HepG2 (cell line): ENCODE data around the gene TAOK3. TPM values are rescaled to one million over a fixed set of nuclear protein-coding genes. Genes with fewer than 3 reads are reported as not detected.

Experiments
- ARNT2 ChIP-seq: sonication (generic); formaldehyde crosslinking; IDR thresholded peaks from 2 replicates; pipeline ENCODE4 v1.8.0; 2022; ENCODE audit warnings: mild to moderate bottlenecking, low read depth, missing genetic modification reagents, moderate library complexity
- DRAP1 ChIP-seq: IDR thresholded peaks from 2 replicates; pipeline ENCODE4 v1.6.1; 2016; ENCODE audit warnings: missing genetic modification reagents, missing compliant biosample characterization
- EHMT2 ChIP-seq: fragments of 200-600 bp; sonication (generic); IDR thresholded peaks from 2 replicates; pipeline ENCODE4 v1.7.0; 2017; ENCODE audit warnings: antibody characterized with exemption, low read depth, low read length, borderline replicate concordance
- HDAC2 ChIP-seq: sonication (generic); formaldehyde crosslinking; IDR thresholded peaks from 2 replicates; pipeline ENCODE4 v1.4.0; 2020; ENCODE audit warnings: missing genetic modification reagents
- HMG20B ChIP-seq: conservative IDR thresholded peaks from 2 replicates; pipeline ENCODE4 v1.6.1; 2016; ENCODE audit warnings: missing genetic modification reagents, missing compliant biosample characterization
- HNRNPLL ChIP-seq: fragments of 200-400 bp; formaldehyde crosslinking; IDR thresholded peaks from 2 replicates; pipeline ENCODE4 v1.6.1; 2017; ENCODE audit warnings: mild to moderate bottlenecking, low read depth, low read length; ENCODE audit not compliant: poor library complexity, severe bottlenecking
- MEIS2 ChIP-seq: sonication (generic); formaldehyde crosslinking; IDR thresholded peaks from 2 replicates; pipeline ENCODE4 v1.9.0; 2021; ENCODE audit warnings: mild to moderate bottlenecking, missing genetic modification reagents
- NR2F1 ChIP-seq, 2 experiments: fragments of 450-650 bp in 1 of 2; formaldehyde crosslinking in 1 of 2; IDR thresholded peaks; 2 replicates each; pipeline versions ENCODE4 v1.5.0 to v1.6.1; 2016 to 2020; ENCODE audit warnings: mild to moderate bottlenecking in 1 of 2, missing compliant biosample characterization in 1 of 2, missing genetic modification reagents in 1 of 2, moderate library complexity in 1 of 2
- RARA ChIP-seq: IDR thresholded peaks from 2 replicates; pipeline ENCODE4 v1.6.1; 2016; ENCODE audit warnings: missing genetic modification reagents, missing compliant biosample characterization
- ZNF556 ChIP-seq: sonication (generic); formaldehyde crosslinking; IDR thresholded peaks from 2 replicates; pipeline ENCODE4 v1.4.0; 2020; ENCODE audit warnings: mild to moderate bottlenecking, missing genetic modification reagents, borderline replicate concordance
- ZNF710 ChIP-seq: sonication (generic); formaldehyde crosslinking; IDR thresholded peaks from 2 replicates; pipeline ENCODE4 v1.5.0; 2020; ENCODE audit warnings: mild to moderate bottlenecking, missing genetic modification reagents, borderline replicate concordance
- ZNF792 ChIP-seq: IDR thresholded peaks from 2 replicates; pipeline ENCODE4 v1.6.1; 2016
- polyA plus RNA-seq, 8 experiments: library from polyadenylated mRNA; depleted of rRNA in 3 of 8; stranded (reverse) in 7 of 8; unstranded in 1 of 8; fragments of >200 nt; fragmentation: Illumina TruSeq in 4 of 8; extraction: Trizol in 4 of 8; gene quantifications; 2 replicates each; pipeline versions ENCODE4 v1.2.1 to v1.2.3, GENCODE V29; 2011 to 2016; ENCODE audit warnings: low read depth in 4 of 8, missing spikeins in 1 of 8, mixed read lengths in 1 of 8; ENCODE audit not compliant: insufficient read depth in 1 of 8
- total RNA-seq, 5 experiments: library from RNA; depleted of rRNA; stranded (reverse); fragments of >200 nt; fragmentation: Illumina TruSeq; extraction: Trizol; gene quantifications; 2 replicates each; pipeline ENCODE4 v1.2.3, GENCODE V29; 2016; ENCODE audit warnings: low read depth in 1 of 5
- TF ChIP-seq, protein P1 (sequence below): sonication (generic); formaldehyde crosslinking; IDR thresholded peaks from 2 replicates; pipeline ENCODE4 v1.5.1; 2020; ENCODE audit warnings: mild to moderate bottlenecking, missing genetic modification reagents, borderline replicate concordance
- TF ChIP-seq, protein P2 (sequence below): sonication (generic); formaldehyde crosslinking; IDR thresholded peaks from 2 replicates; pipeline ENCODE4 v1.8.1; 2023; ENCODE audit warnings: mild to moderate bottlenecking, inconsistent platforms, moderate library complexity, missing genetic modification reagents, borderline replicate concordance
- TF ChIP-seq, protein P3 (sequence below): sonication (generic); formaldehyde crosslinking; conservative IDR thresholded peaks from 2 replicates; pipeline ENCODE4 v1.8.1; 2023; ENCODE audit warnings: missing genetic modification reagents

TAOK3 gene
- total and polyA plus RNA-seq, 2 of the 13 experiments (the other 11 are each of a cell fraction or from before 2014, with no cell fraction given) = 10.4 to 12.3 TPM

DNA sequence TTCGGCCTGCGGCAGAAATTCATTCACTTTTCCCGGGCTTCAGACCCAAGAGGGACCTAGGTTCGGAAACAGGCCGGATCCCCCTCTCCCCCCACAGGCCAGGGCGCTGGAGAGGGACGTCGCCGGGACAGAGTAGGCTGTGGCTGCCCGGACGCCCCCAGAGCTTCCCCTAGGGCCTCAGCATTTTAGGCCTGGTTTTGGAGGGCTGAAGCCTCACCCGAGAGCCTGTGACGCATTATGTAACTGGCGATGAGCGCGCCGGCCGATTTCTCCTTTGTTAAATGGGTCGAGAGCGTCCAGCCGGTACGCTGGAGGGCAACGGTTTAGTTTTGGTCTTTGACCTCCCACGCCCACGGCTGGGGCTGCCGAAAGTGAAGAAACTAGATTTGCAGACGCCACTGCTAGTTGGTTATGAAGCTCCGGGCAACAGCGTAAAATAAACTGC is 236.1 kb downstream of the TAOK3 start (continued):
- TF ChIP-seq, protein P1, sequence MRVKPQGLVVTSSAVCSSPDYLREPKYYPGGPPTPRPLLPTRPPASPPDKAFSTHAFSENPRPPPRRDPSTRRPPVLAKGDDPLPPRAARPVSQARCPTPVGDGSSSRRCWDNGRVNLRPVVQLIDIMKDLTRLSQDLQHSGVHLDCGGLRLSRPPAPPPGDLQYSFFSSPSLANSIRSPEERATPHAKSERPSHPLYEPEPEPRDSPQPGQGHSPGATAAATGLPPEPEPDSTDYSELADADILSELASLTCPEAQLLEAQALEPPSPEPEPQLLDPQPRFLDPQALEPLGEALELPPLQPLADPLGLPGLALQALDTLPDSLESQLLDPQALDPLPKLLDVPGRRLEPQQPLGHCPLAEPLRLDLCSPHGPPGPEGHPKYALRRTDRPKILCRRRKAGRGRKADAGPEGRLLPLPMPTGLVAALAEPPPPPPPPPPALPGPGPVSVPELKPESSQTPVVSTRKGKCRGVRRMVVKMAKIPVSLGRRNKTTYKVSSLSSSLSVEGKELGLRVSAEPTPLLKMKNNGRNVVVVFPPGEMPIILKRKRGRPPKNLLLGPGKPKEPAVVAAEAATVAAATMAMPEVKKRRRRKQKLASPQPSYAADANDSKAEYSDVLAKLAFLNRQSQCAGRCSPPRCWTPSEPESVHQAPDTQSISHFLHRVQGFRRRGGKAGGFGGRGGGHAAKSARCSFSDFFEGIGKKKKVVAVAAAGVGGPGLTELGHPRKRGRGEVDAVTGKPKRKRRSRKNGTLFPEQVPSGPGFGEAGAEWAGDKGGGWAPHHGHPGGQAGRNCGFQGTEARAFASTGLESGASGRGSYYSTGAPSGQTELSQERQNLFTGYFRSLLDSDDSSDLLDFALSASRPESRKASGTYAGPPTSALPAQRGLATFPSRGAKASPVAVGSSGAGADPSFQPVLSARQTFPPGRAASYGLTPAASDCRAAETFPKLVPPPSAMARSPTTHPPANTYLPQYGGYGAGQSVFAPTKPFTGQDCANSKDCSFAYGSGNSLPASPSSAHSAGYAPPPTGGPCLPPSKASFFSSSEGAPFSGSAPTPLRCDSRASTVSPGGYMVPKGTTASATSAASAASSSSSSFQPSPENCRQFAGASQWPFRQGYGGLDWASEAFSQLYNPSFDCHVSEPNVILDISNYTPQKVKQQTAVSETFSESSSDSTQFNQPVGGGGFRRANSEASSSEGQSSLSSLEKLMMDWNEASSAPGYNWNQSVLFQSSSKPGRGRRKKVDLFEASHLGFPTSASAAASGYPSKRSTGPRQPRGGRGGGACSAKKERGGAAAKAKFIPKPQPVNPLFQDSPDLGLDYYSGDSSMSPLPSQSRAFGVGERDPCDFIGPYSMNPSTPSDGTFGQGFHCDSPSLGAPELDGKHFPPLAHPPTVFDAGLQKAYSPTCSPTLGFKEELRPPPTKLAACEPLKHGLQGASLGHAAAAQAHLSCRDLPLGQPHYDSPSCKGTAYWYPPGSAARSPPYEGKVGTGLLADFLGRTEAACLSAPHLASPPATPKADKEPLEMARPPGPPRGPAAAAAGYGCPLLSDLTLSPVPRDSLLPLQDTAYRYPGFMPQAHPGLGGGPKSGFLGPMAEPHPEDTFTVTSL (CRISPR knock-in tag) = 0 out of 2 replicates have a peak, but pooled peaks have one; percentile 8
- TF ChIP-seq ZNF556 (no peak), HNRNPLL (no peak), ARNT2 (no peak), NR2F1 (CRISPR knock-in tag; IDR thresholded peaks at IDR 0.05) (no peak), HDAC2 (CRISPR knock-in tag) (no peak), HMG20B (no peak), MEIS2 (CRISPR knock-in tag) (0 out of 2 replicates have a peak, but pooled peaks have one; percentile 16), EHMT2 (no peak), DRAP1 (no peak), ZNF792 (CRISPR knock-in tag) (no peak; the same call in 1 of the 2 replicates), ZNF710 (CRISPR knock-in tag) (no peak), RARA (peak; percentile 56)
- TF ChIP-seq, protein P2, sequence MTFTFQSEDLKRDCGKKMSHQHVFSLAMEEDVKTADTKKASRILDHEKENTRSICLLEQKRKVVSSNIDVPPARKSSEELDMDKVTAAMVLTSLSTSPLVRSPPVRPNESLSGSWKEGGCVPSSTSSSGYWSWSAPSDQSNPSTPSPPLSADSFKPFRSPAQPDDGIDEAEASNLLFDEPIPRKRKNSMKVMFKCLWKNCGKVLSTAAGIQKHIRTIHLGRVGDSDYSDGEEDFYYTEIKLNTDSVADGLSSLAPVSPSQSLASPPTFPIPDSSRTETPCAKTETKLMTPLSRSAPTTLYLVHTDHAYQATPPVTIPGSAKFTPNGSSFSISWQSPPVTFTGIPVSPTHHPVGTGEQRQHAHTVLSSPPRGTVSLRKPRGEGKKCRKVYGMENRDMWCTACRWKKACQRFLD (CRISPR knock-in tag) = 0 out of 2 replicates have a peak, but pooled peaks have one; percentile 20
- TF ChIP-seq, protein P3, sequence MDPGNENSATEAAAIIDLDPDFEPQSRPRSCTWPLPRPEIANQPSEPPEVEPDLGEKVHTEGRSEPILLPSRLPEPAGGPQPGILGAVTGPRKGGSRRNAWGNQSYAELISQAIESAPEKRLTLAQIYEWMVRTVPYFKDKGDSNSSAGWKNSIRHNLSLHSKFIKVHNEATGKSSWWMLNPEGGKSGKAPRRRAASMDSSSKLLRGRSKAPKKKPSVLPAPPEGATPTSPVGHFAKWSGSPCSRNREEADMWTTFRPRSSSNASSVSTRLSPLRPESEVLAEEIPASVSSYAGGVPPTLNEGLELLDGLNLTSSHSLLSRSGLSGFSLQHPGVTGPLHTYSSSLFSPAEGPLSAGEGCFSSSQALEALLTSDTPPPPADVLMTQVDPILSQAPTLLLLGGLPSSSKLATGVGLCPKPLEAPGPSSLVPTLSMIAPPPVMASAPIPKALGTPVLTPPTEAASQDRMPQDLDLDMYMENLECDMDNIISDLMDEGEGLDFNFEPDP (CRISPR knock-in tag) = 0 out of 2 replicates have a peak, but pooled peaks have one; percentile 28
